ENCODE measurements around the gene DGKI.

Gene DGKI

GRCh38 chr7:137694405-137694804 is 152.4 kb downstream of the DGKI start:
- TF ChIP-seq GATA3 (IDR thresholded peaks at IDR 0.05; ENCODE audit: low read depth, low read length), result no peak
- TF ChIP-seq GATA2 (IDR thresholded peaks at IDR 0.05; ENCODE audit: low read depth, low read length), result no peak

DNA sequence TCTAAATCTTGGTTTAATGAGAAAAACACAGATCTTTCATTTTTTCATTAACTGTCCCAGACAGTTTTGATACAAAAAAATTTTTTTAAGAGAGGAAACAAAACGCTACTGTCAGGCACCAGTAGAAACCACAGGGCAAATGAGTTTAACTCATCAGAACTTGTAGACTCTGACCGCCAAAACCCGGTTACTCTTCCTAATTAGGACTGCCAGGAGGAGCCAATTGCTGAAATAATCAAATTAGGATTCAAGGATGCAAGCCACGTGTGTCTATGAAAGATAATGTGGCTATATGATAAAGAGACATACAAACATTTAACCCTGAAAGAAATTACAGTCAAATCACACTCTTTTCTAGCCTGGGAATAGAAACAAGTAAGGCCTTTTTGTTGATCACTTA is 154.4 kb downstream of the DGKI start:
- TF ChIP-seq GATA3 (IDR thresholded peaks at IDR 0.05; ENCODE audit: low read depth, low read length), result no peak
- no peak for TF ChIP-seq GATA2 (IDR thresholded peaks at IDR 0.05; ENCODE audit: low read depth, low read length)

DNA sequence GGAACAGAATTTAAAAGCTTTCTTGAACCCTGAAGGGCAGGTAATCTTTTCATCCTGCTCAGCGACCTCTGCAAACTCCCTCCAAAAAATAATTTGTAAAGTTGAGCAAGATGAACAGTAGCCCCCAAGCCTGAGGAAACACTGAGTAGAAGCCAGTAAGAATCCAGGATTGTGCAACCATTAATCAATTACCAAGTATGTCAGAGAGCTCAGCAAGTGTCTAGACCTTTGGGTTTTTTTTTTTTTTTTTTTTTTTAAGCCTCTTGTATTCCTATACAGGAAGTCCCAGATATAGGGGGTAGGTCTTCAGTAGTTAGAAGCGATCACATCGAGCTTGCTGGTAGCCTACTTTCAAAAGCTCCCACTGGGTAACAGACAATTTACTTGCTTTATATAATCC is 155.2 kb downstream of the DGKI start:
- TF ChIP-seq GATA2 (IDR thresholded peaks at IDR 0.05; ENCODE audit: low read depth, low read length), result no peak
- no peak for TF ChIP-seq GATA3 (IDR thresholded peaks at IDR 0.05; ENCODE audit: low read depth, low read length)

- TF ChIP-seq GATA2 (IDR thresholded peaks at IDR 0.05; ENCODE audit: low read depth, low read length) (no peak), GATA3 (IDR thresholded peaks at IDR 0.05; ENCODE audit: low read depth, low read length) (no peak)
Measured at GRCh38 chr7:137690635-137691034, 156.1 kb downstream of the DGKI start.

DNA sequence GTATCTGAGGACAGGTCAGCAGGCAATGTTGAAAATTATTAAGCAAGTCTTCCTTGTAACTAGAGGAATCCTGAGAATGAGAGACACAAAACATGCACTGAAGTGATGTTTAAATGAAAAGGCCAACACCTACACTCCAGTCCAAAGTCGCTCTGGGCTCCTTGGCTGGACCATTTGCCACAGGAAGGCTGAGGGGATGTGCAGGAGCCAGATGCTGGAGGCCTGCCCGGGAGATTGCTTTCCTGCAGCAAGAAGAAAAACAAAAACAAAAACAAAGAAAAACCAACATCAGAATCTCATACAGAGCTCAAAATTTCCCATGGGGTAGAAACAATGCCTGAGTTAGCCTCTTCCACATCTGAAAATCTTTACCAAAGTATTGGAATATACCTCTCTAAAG is 157.0 kb downstream of the DGKI start:
- TF ChIP-seq GATA2 (IDR thresholded peaks at IDR 0.05; ENCODE audit: low read depth, low read length), result no peak
- TF ChIP-seq GATA3 (IDR thresholded peaks at IDR 0.05; ENCODE audit: low read depth, low read length), result no peak

DNA sequence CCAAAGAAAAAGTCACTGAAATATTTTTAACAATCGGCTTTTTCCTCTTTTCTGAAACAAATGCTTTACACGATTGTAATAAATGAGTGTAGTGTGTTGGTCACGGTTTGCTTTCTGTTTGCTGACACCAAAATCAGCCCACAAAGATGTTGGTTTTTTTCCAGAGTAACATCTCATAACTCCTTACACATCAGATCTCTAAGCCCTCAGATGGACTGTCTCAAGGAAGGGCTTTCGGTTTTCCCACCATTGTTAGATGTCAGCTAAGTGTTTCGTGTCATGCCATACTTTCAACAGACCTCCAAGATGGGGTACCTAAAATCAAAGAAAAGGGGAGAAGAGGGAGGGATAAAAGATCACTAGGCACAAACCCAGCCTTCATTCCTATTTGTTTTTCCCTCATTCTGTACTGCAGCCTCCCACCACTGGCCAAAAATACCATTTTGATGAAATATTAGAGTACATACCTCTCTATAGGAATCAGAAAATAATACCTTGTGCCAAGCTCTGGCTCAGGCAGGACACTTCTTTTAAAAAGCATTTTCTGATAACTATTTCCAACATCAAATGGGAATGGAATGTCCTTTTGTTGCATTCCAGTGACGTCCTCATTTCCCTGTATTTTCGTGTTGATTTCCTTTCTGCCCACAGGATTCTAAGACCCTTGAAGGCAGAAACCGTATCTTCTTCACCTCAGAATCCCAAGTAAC is 159.1 kb downstream of the DGKI start:
- TF ChIP-seq GATA2 (IDR thresholded peaks at IDR 0.05; ENCODE audit: low read depth, low read length) (no peak), GATA3 (IDR thresholded peaks at IDR 0.05; ENCODE audit: low read depth, low read length) (no peak)

- TF ChIP-seq GATA2 (IDR thresholded peaks at IDR 0.05; ENCODE audit: low read depth, low read length) (no peak), GATA3 (IDR thresholded peaks at IDR 0.05; ENCODE audit: low read depth, low read length) (no peak)
Measured at GRCh38 chr7:137685433-137686164, 161.2 kb downstream of the DGKI start.

DNA sequence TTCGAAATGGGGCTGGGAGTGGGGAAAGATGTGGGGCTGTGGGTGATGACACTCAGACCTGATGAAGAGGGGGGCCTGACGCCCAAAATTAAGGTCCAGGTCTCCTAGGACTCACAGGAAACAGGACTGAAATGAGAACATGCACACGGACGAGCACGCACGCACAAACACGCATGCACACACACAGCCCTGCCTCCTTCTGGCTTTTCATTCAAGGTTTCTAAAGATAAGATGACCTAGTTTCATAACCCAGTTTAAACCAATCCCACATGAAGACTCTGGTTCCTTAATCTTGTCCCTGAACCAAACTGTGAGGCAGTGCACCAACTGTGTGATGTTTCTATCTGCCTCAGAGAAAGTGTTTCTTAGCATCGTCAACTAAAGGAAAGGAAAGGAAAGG is 162.0 kb downstream of the DGKI start:
- TF ChIP-seq GATA2 (IDR thresholded peaks at IDR 0.05; ENCODE audit: low read depth, low read length) (no peak), GATA3 (IDR thresholded peaks at IDR 0.05; ENCODE audit: low read depth, low read length) (no peak)

DNA sequence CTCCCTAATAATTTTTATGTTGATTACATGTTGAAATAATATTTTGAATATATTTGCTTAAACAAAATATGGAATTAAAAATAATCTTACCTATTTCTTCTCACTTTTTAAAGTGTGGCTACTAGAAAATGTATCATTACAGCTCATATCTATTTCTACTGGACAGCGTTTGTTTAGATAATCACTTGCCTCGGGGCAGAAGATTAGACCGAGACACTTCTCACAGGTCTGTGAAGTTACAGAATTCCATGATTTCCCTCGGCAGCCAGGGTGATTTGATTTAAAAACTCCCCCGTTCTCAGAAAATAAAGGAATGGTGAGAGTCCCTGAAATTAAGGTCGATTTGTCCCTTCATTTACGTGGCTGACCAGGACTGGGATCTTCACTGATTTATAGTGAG is 162.5 kb downstream of the DGKI start:
- 0 out of 2 replicates have a peak, but pooled peaks have one; percentile 41 for TF ChIP-seq GATA3 (IDR thresholded peaks at IDR 0.05; ENCODE audit: low read depth, low read length)
- peak; percentile 50 for TF ChIP-seq GATA2 (IDR thresholded peaks at IDR 0.05; ENCODE audit: low read depth, low read length)

- no peak for TF ChIP-seq GATA3 (IDR thresholded peaks at IDR 0.05; ENCODE audit: low read depth, low read length)
Measured at GRCh38 chr7:137682596-137682995, 164.2 kb downstream of the DGKI start.

DNA sequence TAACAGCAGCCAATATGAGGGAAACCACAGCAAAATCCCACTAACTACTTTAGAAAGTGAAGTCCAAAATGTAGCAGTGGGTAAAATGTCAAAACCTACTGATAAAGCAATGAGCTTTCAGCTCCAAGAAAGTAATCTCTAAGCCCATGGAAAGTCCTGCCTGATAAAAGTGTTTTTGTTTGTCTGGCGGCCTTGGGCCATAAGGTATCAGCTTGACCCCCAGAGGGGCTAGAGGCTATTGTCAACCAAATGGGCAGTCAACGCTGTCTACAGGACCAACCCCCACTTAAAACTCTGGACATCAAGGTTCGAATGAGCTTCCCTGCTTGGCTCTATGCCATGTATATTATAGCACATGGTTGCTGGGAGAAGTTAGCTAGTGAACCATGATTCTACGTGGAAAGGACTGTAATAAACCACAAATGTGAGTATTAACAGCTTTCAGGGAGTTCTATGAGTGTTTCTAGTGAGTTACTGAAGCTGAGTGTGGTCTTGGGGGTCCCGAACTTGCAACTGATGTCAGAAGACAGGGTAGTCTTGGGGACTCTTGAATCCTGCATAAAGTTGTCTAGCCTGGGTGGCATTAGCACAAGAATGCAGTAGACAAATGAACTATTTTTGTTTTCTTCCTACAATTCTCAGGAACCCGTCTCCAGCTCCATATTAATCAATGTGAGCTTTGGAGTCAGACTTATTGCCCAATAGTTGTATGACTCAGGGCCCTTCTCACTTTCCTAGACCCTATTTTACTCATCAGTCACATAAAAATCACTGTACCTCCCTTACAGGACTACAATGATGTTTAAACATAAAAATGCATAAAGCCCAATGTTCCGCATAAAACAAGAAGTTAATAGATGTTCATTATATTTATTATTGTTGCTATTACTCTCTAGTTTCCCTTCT is 164.9 kb downstream of the DGKI start:
- TF ChIP-seq GATA2 (IDR thresholded peaks at IDR 0.05; ENCODE audit: low read depth, low read length), result no peak
- TF ChIP-seq GATA3 (IDR thresholded peaks at IDR 0.05; ENCODE audit: low read depth, low read length), result no peak

GRCh38 chr7:137674551-137675409 is 172.0 kb downstream of the DGKI start:
- TF ChIP-seq GATA3 (IDR thresholded peaks at IDR 0.05; ENCODE audit: low read depth, low read length), result no peak
- TF ChIP-seq GATA2 (IDR thresholded peaks at IDR 0.05; ENCODE audit: low read depth, low read length), result no peak

DNA sequence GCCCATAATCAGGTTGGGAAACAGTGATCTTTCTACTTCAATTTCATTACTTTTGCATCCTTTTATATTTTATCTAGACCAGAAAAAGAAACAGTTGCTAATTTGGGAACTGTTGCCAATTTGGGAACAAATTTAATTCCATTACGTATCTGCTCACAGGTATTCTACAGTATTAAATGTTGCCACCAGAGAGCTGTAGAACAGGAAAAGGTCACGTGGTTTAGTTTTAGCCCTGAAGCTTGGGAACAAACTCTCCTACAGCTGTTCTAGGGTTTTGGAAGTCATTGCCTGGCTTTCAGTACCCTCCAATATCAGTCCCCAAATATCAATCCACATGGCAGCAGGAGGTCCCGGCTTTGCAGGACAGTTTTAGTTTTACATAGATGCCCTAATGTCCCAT is 172.7 kb downstream of the DGKI start:
- TF ChIP-seq GATA2 (IDR thresholded peaks at IDR 0.05; ENCODE audit: low read depth, low read length) (no peak), GATA3 (IDR thresholded peaks at IDR 0.05; ENCODE audit: low read depth, low read length) (no peak)

Measured in SH-SY5Y (cell line).